SKM-1 treated with dmso at 0.1 percent for 144 hours (cell line): ENCODE results near the gene LRRC53.

Source experiments
- DNase-seq: peaks from one replicate; lab custom pipeline; 2025; ENCODE audit not compliant: unreplicated experiment; lab: John Stamatoyannopoulos, UW

Gene LRRC53

GRCh38 chr1:74452035-74452434 lies 60.4 kb downstream of the LRRC53 start:
- DNase-seq: no peak

- no peak for DNase-seq
These were observed 75.4 kb downstream of the LRRC53 start for GRCh38 chr1:74437035-74437434.

GRCh38 chr1:74436078-74436477 lies 76.3 kb downstream of the LRRC53 start:
- DNase-seq: no peak

- DNase-seq: no peak
These were observed 78.1 kb downstream of the LRRC53 start for GRCh38 chr1:74434321-74434720.

- no peak for DNase-seq
These were observed 80.1 kb downstream of the LRRC53 start for GRCh38 chr1:74432325-74432724.

- no peak for DNase-seq
These were observed 80.9 kb downstream of the LRRC53 start for GRCh38 chr1:74431531-74431930.

GRCh38 chr1:74430342-74430934 lies 82.0 kb downstream of the LRRC53 start:
- DNase-seq: no peak

GRCh38 chr1:74429580-74429979 lies 82.8 kb downstream of the LRRC53 start:
- no peak for DNase-seq

GRCh38 chr1:74427681-74428080 lies 84.7 kb downstream of the LRRC53 start:
- no peak for DNase-seq

GRCh38 chr1:74426208-74426937 lies 86.0 kb downstream of the LRRC53 start:
- DNase-seq: no peak

- no peak for DNase-seq
These were observed 86.7 kb downstream of the LRRC53 start for GRCh38 chr1:74425676-74426075.

- no peak for DNase-seq
These were observed 88.9 kb downstream of the LRRC53 start for GRCh38 chr1:74423471-74423870.

- DNase-seq: no peak
These were observed 89.8 kb downstream of the LRRC53 start for GRCh38 chr1:74422421-74423292.

GRCh38 chr1:74420467-74420866 lies 91.9 kb downstream of the LRRC53 start:
- DNase-seq: no peak
